Heart right ventricle (tissue), 16 donors: ENCODE results near the gene TAGLN. TPM values are rescaled to one million over a fixed set of nuclear protein-coding genes. Genes with fewer than 3 reads are reported as not detected.

ENCODE experiments used
- ATAC-seq, 8 donors: fragments of 200-7000 bp; cut with Tn5 transposase; one replicate each; pipeline ENCODE4 v1.9.1; 2020; ENCODE audit warnings: mild to moderate bottlenecking in 8 of 8, moderate library complexity in 8 of 8, moderate number of reproducible peaks in 1 of 8
- DNase-seq, 2 donors: peaks; one replicate each; pipeline ENCODE4 v3.0.0-alpha.2; 2020
- H3K27ac ChIP-seq, 10 donors: fragments of 200-600 bp; sonication (generic) in 2 of 10; one replicate each; pipeline versions ENCODE4 v1.5.0 to v1.8.0; 2020 to 2022; ENCODE audit warnings: mild to moderate bottlenecking in 3 of 10
- H3K27me3 ChIP-seq, 7 donors: fragments of 200-600 bp; one replicate each; pipeline ENCODE4 v1.8.0; 2021 to 2022; ENCODE audit warnings: mild to moderate bottlenecking in 2 of 7
- H3K36me3 ChIP-seq, 9 donors: fragments of 200-600 bp; sonication (generic) in 1 of 9; one replicate each; pipeline versions ENCODE4 v1.5.0 to v1.8.0; 2020 to 2022; ENCODE audit warnings: mild to moderate bottlenecking in 2 of 9
- H3K4me1 ChIP-seq, 9 donors: fragments of 200-600 bp; sonication (generic) in 1 of 9; one replicate each; pipeline versions ENCODE4 v1.5.0 to v1.8.0; 2020 to 2022; ENCODE audit warnings: mild to moderate bottlenecking in 4 of 9
- H3K4me3 ChIP-seq, 10 donors: fragments of 200-600 bp; sonication (generic) in 2 of 10; one replicate each; pipeline versions ENCODE4 v1.5.0 to v1.8.0; 2020 to 2022; ENCODE audit warnings: mild to moderate bottlenecking in 7 of 10, moderate library complexity in 2 of 10
- H3K9me3 ChIP-seq, 11 donors: fragments of 200-600 bp in 10 of 11; sonication (generic) in 2 of 11; one replicate each; pipeline versions ENCODE4 v1.5.0 to v1.8.0; 2013 to 2022; ENCODE audit warnings: mild to moderate bottlenecking in 2 of 11, control low read depth in 1 of 11, moderate library complexity in 1 of 11
- WGBS, 2 donors: extraction: QIAGEN DNeasy Blood & Tissue Kit; methylation state at CpG; one replicate each; pipeline ENCODE4 v1.1.7; 2013; ENCODE audit warnings: inconsistent platforms in 1 of 2; 5-methylcytosine and 5-hydroxymethylcytosine counted together
- intact Hi-C, 10 donors: fragments of 100-400 bp; cut with DNase I; formaldehyde crosslinking; loops; one replicate each; pipeline versions ENCODE4 v1.11.1 to v1.14.2; 2022
- polyA plus RNA-seq, 2 donors: library from polyadenylated mRNA; stranded (reverse); fragments of 200-250 nt; gene quantifications; one replicate each; pipeline ENCODE4 v1.2.3, GENCODE V29; 2013
- total RNA-seq, 10 donors: library from RNA; stranded (reverse); fragmentation: NEBNext Ultra II Directional in 3 of 10; extraction: Animal tissue kit (Norgen Biotek cat#: 25700) in 3 of 10; gene quantifications; one replicate each; pipeline versions ENCODE4 v1.2.1 to v1.2.4, GENCODE V29; 2021 to 2023
- TF ChIP-seq, protein P1 (sequence below), 9 donors: fragments of 200-600 bp; sonication (generic) in 2 of 9; IDR thresholded peaks; one replicate each; pipeline versions ENCODE4 v1.5.0 to v1.8.0; 2021 to 2022; ENCODE audit warnings: antibody characterized with exemption in 9 of 9, mild to moderate bottlenecking in 5 of 9, moderate library complexity in 1 of 9
- donor health status: Arrhythmogenic right ventricular cardiomyopathy.
- donor health status: ischemic (EF 13 %, LVEDD 7.1; RV severe dilation, severe dysfunction).
- donor health status: healthy with polysubstance abuse.
- donor health status: DM: no; HTN: yes; CAD: no.
- donor health status: DM: no; HTN: no; CAD: no.
- donor health status: ischemic (EF 25% LVEDD 6.9; RV normal size, moderate dysfunction).
- donor health status: ischemic (EF 25% LVEDD 5.7; RV mildly dilated, moderate dysfunction).
- donor health status: healthy.
- donor health status: DM: yes; HTN: yes; CAD: no.
- donor health status: Ischemic cardiomyopathy.
- donor health status: ischemic (EF 35%, LVEDD 5.7; RV mildly dilated, moderate dysfunction).
- donor health status: nonischemic (EF 11% LVEDD 7.7; RV severe dilation, severe dysfunction).
- donor health status: DM: yes; HTN: yes; CAD: no.
- donor health status: PGD.
- donor health status: ischemic (EF 29% LVEDD 5.4; RV normal size, mild dysfunction).
- donor health status: nonischemic (EF 23%, LVEDD 6.1; RV moderate dilation, normal function).

The TAGLN gene
- total and polyA plus RNA-seq, 12 donors, result 71.7 to 883 (median 108) TPM

DNA sequence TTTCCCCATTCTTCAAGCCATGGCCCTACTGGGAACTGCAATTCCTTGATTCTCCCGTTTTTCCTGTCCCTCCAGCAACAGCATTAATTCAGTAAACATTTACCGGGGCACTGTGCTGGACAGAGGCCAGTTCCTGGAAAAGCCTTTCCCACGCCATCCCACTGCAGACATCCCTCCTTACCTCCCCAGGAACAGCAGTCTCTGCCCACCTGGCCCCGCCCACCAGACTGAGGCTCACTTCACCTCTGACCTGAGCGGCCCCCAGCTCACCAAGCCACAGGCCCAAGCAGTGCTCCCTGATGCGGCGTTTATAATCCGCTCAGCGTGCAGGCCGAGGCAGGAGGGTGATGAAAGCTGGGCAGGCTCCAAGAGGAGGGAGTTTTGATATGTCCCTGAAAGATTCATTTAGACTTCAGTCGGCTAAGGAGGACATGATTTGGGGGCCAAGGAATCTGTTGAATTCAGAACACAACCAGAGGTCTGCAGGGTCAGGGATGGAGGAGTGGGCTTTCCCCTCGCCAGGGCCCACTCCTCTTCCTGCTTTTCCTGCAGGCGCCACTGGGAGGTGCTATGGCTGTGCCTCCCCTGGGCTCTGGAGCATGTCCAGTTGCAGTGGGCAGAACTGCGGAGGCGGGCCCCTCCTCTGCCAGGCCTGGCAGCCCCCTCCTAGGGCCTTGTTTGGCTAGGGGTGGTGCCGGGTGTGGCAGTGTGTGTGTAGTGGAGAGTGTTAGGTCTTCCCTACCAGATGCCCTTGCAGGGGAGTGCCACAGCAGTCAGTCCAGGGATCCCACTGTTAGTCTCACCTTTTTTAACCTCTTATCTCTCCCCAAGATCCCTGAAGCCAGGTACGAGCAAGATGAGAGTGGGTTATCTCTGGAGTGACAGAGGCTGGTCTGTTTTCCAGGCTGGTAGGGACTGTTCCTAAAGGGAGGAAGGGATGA is 1.4 kb upstream of the TAGLN start:
- intact Hi-C loops, result loop anchor here in 1 of 10 donors (2.0 kb wide), 1 partner anchor 15 kb away; no protein-coding TSS in a partner anchor
- WGBS, 2 donors, result 65% methylated on average over 17 of the region's 17 CpGs
- TF ChIP-seq, protein P1, sequence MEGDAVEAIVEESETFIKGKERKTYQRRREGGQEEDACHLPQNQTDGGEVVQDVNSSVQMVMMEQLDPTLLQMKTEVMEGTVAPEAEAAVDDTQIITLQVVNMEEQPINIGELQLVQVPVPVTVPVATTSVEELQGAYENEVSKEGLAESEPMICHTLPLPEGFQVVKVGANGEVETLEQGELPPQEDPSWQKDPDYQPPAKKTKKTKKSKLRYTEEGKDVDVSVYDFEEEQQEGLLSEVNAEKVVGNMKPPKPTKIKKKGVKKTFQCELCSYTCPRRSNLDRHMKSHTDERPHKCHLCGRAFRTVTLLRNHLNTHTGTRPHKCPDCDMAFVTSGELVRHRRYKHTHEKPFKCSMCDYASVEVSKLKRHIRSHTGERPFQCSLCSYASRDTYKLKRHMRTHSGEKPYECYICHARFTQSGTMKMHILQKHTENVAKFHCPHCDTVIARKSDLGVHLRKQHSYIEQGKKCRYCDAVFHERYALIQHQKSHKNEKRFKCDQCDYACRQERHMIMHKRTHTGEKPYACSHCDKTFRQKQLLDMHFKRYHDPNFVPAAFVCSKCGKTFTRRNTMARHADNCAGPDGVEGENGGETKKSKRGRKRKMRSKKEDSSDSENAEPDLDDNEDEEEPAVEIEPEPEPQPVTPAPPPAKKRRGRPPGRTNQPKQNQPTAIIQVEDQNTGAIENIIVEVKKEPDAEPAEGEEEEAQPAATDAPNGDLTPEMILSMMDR (IDR thresholded peaks at IDR 0.05), result peak; percentile 15 to 54 (median 38)
- Histone ChIP-seq H3K27me3 (no peaks in the 10 kb centered on the region), H3K27ac (peak overlapping the region; percentile 44 to 92 (median 84)), H3K4me3 (peak overlapping the region in 5 of 10 donors; percentile 40 to 65 (median 60)), H3K9me3 (no peaks in the 10 kb centered on the region), H3K4me1 (peaks cover 0 to 49% (median 27%) of the 10 kb centered on the region in 9 donors), H3K36me3 (peaks cover 0 to 51% (median 15%) of the 10 kb centered on the region in 9 donors)
- ATAC-seq (peak in 1 of 8 donors; percentile 3), DNase-seq (peak in 1 of 2 donors; percentile 41)

DNA sequence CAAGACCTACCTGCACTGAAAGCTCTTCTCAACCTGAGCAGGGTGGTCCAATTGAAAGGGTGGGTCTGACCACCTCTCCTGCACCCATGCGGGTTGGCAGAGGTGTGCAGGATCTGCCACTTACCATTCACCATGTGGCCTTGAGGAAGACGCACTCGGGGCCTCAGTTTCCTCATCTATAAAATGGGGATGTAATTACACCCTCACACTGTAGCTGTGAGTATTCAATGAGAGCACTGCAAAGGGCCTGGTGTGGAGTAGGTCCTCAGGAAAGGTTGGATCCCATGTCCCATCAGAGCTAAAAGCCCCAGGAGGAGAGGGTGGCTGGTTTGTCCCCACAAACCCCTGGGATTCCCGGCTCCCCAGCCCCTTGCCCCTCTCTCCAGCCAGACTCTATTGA is 557 bp upstream of the TAGLN start:
- DNase-seq, result peak in 1 of 2 donors; percentile 4
- peak in 3 of 8 donors; percentile 0 to 1 (median 1) for ATAC-seq
- intact Hi-C loops, result loop anchor here in 1 of 10 donors (2.0 kb wide), 1 partner anchor 16 kb away; no protein-coding TSS in a partner anchor
- Histone ChIP-seq H3K4me1 (peaks cover 0 to 55% (median 27%) of the 10 kb centered on the region in 9 donors), H3K36me3 (peaks cover 0 to 51% (median 11%) of the 10 kb centered on the region in 9 donors), H3K27me3 (no peaks in the 10 kb centered on the region), H3K4me3 (peak overlapping the region in 9 of 10 donors; percentile 40 to 65 (median 46)), H3K9me3 (no peaks in the 10 kb centered on the region), H3K27ac (peak overlapping the region; percentile 44 to 92 (median 84))
- TF ChIP-seq, protein P1 (IDR thresholded peaks at IDR 0.05), result no peak
- WGBS, 2 donors, result 63 to 67% methylated on average over 4 of the region's 4 CpGs

DNA sequence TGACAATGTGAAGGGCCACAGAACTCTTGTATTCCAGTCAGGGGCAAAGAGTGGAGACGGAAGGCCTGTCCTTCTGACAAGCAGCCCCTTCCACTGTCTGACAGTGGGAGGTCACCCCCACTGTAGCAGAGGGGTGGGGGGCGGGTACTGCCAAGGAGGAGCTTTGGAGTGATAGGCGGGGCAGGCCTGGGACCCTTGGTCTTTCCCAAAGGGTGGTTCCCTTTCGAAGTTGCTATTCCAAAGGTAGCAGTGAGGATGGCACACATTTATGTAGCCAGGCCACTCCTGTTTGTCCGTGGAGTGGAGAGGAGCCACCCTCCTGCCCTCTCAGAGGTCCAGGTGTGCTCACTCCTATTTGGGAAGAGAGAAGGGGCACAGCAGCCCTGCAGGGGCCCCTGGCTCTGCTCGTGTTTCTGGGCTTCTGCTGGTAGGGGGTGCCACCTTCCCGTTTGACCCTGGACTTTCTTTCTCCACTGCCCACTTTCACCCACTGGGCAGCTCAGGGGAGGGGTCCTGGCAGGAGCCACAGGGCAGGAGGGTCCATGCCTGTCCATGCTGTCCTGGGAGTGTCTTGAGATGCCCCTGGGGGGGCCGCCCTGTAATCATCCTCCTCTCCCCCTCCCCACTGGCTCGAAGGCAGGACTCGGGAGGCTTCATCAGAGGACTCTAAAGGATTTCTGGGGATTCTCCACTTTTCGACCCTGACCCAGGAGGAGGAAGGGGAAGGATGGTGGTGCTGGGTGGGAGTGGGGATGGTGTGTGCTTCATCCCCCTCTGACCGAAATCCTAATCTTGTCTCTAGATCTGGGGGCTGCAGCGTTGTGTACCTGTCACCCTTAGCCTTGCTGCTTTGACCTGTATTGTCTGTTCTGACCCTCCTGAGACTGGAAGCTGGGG is 994 bp downstream of the TAGLN start:
- DNase-seq (peak in 1 of 2 donors; percentile 13), ATAC-seq (peak in 5 of 8 donors; percentile 1 to 6 (median 3))
- intact Hi-C loops, result loop anchor here in 1 of 10 donors (2.0 kb wide), 1 partner anchor 17 kb away; no protein-coding TSS in a partner anchor
- TF ChIP-seq, protein P1 (IDR thresholded peaks at IDR 0.05), result no peak
- Histone ChIP-seq H3K36me3 (peaks cover 0 to 52% (median 10%) of the 10 kb centered on the region in 9 donors), H3K4me3 (peak overlapping the region; percentile 10 to 65 (median 46)), H3K4me1 (peaks cover 6 to 71% (median 40%) of the 10 kb centered on the region in 9 donors), H3K9me3 (no peaks in the 10 kb centered on the region), H3K27me3 (no peaks in the 10 kb centered on the region), H3K27ac (peak overlapping the region; percentile 50 to 92 (median 84))
- WGBS, 2 donors, result 57 to 59% methylated on average over 13 of the region's 13 CpGs
